Measurements from ENCODE around the gene POU6F1.

- TF ChIP-seq CTCF (IDR thresholded peaks at IDR 0.05; ENCODE audit: low read depth, low read length) (no peak), EZH2phosphoT487 (IDR thresholded peaks at IDR 0.05; ENCODE audit: low read depth) (no peak)
Observed at GRCh38 chr12:51162217-51162616, 55.6 kb downstream of the POU6F1 start.
